GM12865 (cell line): ENCODE results near the gene LYRM4.

ENCODE experiments used
- DNase-seq: peaks from one replicate; pipeline ENCODE4 v3.0.0; 2010; ENCODE audit warnings: low read depth
- H3K4me3 ChIP-seq: 2 replicates; pipeline ENCODE4 v1.5.1; 2011; ENCODE audit warnings: mild to moderate bottlenecking, low read depth, low read length, control low read depth
- CTCF ChIP-seq: IDR thresholded peaks from 2 replicates; pipeline ENCODE4 v1.5.1; 2011; ENCODE audit warnings: low read length, control low read depth, low read depth, inconsistent platforms; ENCODE audit not compliant: insufficient read depth; ENCODE audit errors: missing control alignments

Gene LYRM4

GRCh38 chr6:5104667-5105066 is 156.1 kb downstream of the LYRM4 start:
- no peak for DNase-seq
- TF ChIP-seq CTCF: no peak
- H3K4me3 ChIP-seq: no peak overlapping the region

DNA sequence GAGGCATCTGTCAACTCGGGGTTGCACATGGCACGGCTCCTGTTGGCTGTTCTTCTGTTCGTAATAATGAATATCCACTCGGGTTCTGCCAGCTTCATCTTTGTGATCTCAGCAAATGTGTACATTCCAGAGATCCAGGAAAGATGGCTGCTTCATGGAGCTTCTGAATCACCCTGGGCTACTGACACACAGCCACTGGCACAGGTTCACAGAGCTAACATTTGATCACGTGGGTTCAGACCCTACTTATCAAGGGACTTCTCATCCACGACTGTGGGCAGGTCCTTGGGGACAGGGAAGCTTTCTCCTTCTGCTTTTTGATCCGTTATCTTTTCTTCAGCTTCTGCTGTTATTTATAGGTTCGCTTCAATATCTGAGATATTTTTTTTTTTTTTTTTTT is 157.5 kb downstream of the LYRM4 start:
- no peak for TF ChIP-seq CTCF

DNA sequence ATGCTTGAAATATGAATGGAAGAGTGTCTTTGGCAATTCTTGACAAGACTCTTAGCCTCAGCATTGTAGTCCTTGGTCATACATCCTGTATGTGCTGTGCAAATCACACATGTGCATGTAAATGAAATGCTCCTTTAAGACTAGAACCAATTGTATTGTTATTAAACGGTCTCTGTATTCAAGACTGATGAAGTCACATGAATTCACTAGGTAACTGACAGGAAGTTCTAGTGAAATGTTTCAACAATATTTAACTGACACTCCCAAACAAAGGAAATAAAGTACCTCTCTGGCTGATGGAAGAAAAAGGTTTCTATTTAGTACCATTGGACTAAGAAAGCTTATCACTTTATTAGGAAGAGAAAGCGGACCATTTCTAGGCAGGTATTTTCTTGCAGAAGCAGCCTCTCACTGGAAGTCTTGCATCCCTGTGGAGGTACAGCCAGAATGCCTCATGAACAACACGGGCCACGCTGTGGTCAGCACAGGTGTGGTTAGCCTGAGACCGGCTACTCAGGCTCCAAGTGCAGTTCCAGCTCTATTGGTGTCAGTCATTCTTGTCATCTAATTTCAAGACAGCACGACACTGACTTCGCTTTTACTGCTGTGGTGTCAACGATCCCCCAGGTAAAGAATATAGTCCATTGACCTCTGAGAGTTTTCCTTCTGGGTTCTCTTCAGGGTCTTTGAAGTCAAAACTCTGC is 158.3 kb downstream of the LYRM4 start:
- TF ChIP-seq CTCF: no peak
- DNase-seq: no peak
- no peak overlapping the region for H3K4me3 ChIP-seq

More for the DNA sequence above, 157.5 kb downstream of the LYRM4 start:
- DNase-seq: no peak
- no peak overlapping the region for H3K4me3 ChIP-seq

GRCh38 chr6:5100806-5101205 is 159.9 kb downstream of the LYRM4 start:
- no peak for DNase-seq
- no peak for TF ChIP-seq CTCF
- no peak overlapping the region for H3K4me3 ChIP-seq

DNA sequence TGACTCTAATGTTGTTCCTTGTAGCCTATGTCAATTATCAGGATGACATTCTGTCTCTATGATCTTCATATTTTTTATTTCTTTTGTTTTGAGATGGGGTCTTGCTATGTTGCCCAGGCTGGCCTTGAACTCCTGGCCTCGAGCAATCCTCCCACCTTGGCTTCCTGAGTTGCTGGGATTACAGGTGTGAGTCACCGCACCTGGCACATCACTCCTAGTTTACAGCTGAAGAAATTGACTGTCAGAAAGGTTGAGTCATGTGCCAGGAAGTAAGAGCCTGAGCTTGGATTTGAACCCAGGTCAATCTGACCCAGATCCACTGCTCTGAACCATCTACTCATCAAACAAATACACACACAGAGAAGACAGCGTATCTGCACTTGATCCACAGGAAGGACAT is 161.2 kb downstream of the LYRM4 start:
- TF ChIP-seq CTCF: no peak
- DNase-seq: no peak
- H3K4me3 ChIP-seq: no peak overlapping the region

DNA sequence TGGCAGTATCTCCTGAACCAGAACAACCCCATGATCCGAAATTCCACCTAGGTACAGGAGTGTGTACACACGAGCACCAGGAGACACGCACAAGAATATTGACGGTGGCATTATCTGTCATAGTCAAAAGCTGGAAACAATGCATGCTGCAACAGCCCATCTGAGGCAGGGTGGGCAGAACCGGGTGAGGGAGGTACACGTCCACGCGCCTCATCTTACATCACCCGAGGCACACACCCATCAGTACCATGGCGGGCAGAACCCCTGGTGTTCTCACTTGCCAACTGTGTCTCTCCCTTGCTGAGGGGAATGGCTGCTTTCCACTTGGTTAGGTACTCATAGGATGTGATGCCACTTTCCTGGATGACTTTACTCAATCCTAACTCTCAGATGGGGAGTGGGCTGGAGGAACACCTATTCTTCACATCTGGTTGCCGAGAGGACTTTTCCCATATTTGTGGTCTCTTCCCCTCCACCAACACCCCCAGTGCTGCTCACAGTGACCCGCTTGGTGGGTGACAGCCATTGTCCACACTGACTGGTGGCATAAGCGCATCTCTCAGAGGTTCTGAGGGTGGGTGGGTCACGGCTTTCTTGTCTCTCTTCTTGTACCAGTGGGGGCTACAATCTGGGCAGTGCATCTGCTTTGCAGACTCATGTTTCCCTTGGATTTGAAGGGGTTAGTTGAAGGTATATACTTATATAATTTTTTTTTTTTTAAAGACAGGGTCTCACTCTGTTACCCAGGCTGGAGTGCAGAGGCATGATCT is 162.1 kb downstream of the LYRM4 start:
- no peak for TF ChIP-seq CTCF
- H3K4me3 ChIP-seq: no peak overlapping the region
- DNase-seq: no peak
